ENCODE data around the gene ZBTB20.

The ZBTB20 gene

GRCh38 chr3:114437897-114438296 lies 709.2 kb downstream of the ZBTB20 start:
- Histone ChIP-seq H4K20me1 (ENCODE audit: control insufficient read depth, insufficient read depth, low read depth, low read length) (no peaks in the 10 kb centered on the region), H3K9me2 (replicated peaks; ENCODE audit: control insufficient read depth, low read length) (no peaks in the 10 kb centered on the region), H3K9me3 (ENCODE audit: control insufficient read depth, insufficient read depth, low read length) (no peaks in the 10 kb centered on the region), H3K4me1 (ENCODE audit: control insufficient read depth, low read length) (peaks cover 51% of the 10 kb centered on the region), H3K79me2 (ENCODE audit: control insufficient read depth, low read length) (peaks cover 74% of the 10 kb centered on the region), H3K27me3 (ENCODE audit: control insufficient read depth, low read length) (no peaks in the 10 kb centered on the region), H3K36me3 (ENCODE audit: control insufficient read depth, low read length) (peaks cover 4% of the 10 kb centered on the region), H3K4me2 (ENCODE audit: low read length) (no peak overlapping the region), H3K27ac (ENCODE audit: low read depth, low read length) (no peak overlapping the region), H3F3A (ENCODE audit: control insufficient read depth, insufficient read depth) (no peaks in the 10 kb centered on the region), H3K4me3 (ENCODE audit: low read length) (no peak overlapping the region)
- TF ChIP-seq CTCF (IDR thresholded peaks at IDR 0.05; ENCODE audit: low read depth, low read length, poor library complexity, severe bottlenecking) (no peak), EZH2phosphoT487 (IDR thresholded peaks at IDR 0.05; ENCODE audit: borderline replicate concordance, low read length) (no peak)

GRCh38 chr3:114436182-114436581 lies 710.9 kb downstream of the ZBTB20 start:
- TF ChIP-seq EZH2phosphoT487 (IDR thresholded peaks at IDR 0.05; ENCODE audit: borderline replicate concordance, low read length) (no peak), CTCF (IDR thresholded peaks at IDR 0.05; ENCODE audit: low read depth, low read length, poor library complexity, severe bottlenecking) (no peak)
- Histone ChIP-seq H3K4me2 (ENCODE audit: low read length) (no peak overlapping the region), H3F3A (ENCODE audit: control insufficient read depth, insufficient read depth) (no peaks in the 10 kb centered on the region), H3K79me2 (ENCODE audit: control insufficient read depth, low read length) (peaks cover 56% of the 10 kb centered on the region), H3K36me3 (ENCODE audit: control insufficient read depth, low read length) (peaks cover 4% of the 10 kb centered on the region), H3K9me3 (ENCODE audit: control insufficient read depth, insufficient read depth, low read length) (no peaks in the 10 kb centered on the region), H3K9me2 (replicated peaks; ENCODE audit: control insufficient read depth, low read length) (no peaks in the 10 kb centered on the region), H3K27me3 (ENCODE audit: control insufficient read depth, low read length) (no peaks in the 10 kb centered on the region), H3K27ac (ENCODE audit: low read depth, low read length) (no peak overlapping the region), H3K4me3 (ENCODE audit: low read length) (no peak overlapping the region), H4K20me1 (ENCODE audit: control insufficient read depth, insufficient read depth, low read depth, low read length) (no peaks in the 10 kb centered on the region), H3K4me1 (ENCODE audit: control insufficient read depth, low read length) (peaks cover 39% of the 10 kb centered on the region)

- Histone ChIP-seq H3K27me3 (ENCODE audit: control insufficient read depth, low read length) (no peaks in the 10 kb centered on the region), H3K4me1 (ENCODE audit: control insufficient read depth, low read length) (peaks cover 33% of the 10 kb centered on the region), H3K36me3 (ENCODE audit: control insufficient read depth, low read length) (peaks cover 4% of the 10 kb centered on the region), H4K20me1 (ENCODE audit: control insufficient read depth, insufficient read depth, low read depth, low read length) (no peaks in the 10 kb centered on the region), H3F3A (ENCODE audit: control insufficient read depth, insufficient read depth) (no peaks in the 10 kb centered on the region), H3K4me3 (ENCODE audit: low read length) (no peak overlapping the region), H3K9me3 (ENCODE audit: control insufficient read depth, insufficient read depth, low read length) (no peaks in the 10 kb centered on the region), H3K4me2 (ENCODE audit: low read length) (no peak overlapping the region), H3K9me2 (replicated peaks; ENCODE audit: control insufficient read depth, low read length) (no peaks in the 10 kb centered on the region), H3K27ac (ENCODE audit: low read depth, low read length) (no peak overlapping the region), H3K79me2 (ENCODE audit: control insufficient read depth, low read length) (peaks cover 50% of the 10 kb centered on the region)
- TF ChIP-seq CTCF (IDR thresholded peaks at IDR 0.05; ENCODE audit: low read depth, low read length, poor library complexity, severe bottlenecking) (no peak), EZH2phosphoT487 (IDR thresholded peaks at IDR 0.05; ENCODE audit: borderline replicate concordance, low read length) (no peak)
Measured at GRCh38 chr3:114435386-114436115, 711.5 kb downstream of the ZBTB20 start.
